DND-41 (cell line): Measurements from ENCODE around the gene NISCH.

Experiments used
- CTCF ChIP-seq: IDR thresholded peaks from 2 replicates; pipeline ENCODE4 v1.5.1; 2012; ENCODE audit warnings: borderline replicate concordance, low read length, moderate library complexity, mild to moderate bottlenecking; ENCODE audit not compliant: poor library complexity, severe bottlenecking; ENCODE audit errors: extremely low read depth
- EZH2 ChIP-seq: IDR thresholded peaks from 3 replicates; pipeline ENCODE4 v1.6.1; 2012; ENCODE audit warnings: borderline replicate concordance, low read depth, mild to moderate bottlenecking, moderate library complexity, low read length, inconsistent platforms; ENCODE audit not compliant: severe bottlenecking

- TF ChIP-seq CTCF (no peak), EZH2 (no peak)
Measured at GRCh38 chr3:52442409-52443267, 12.8 kb upstream of the NISCH start.
